PC-3 (cell line): ENCODE measurements around the gene DNM3. TPM values are rescaled to one million over a fixed set of nuclear protein-coding genes. Genes with fewer than 3 reads are reported as not detected.

Source experiments
- ATAC-seq: fragments of 200-7000 bp; cut with Tn5 transposase; 2 replicates; pipeline ENCODE4 v1.9.1; 2020; ENCODE audit warnings: mild to moderate bottlenecking, moderate library complexity
- BruUV-seq: library from RNA; stranded (reverse); fragments of 400-500 nt; replicated peaks from 2 replicates; lab custom pipeline; 2021; lab: Mats Ljungman, UMichigan
- CTCF ChIA-PET: fragments of 300-600 bp; sonication (Branson Sonifier 250); formaldehyde crosslinking; loops from one replicate; lab custom pipeline; 2022; ENCODE audit warnings: antibody characterized with exemption; lab: Charles Lee
- POLR2A ChIA-PET: fragments of 300-600 bp; sonication (Branson Sonifier 250); formaldehyde crosslinking; loops from one replicate; lab custom pipeline; 2022; ENCODE audit warnings: antibody characterized with exemption; ENCODE audit not compliant: unreplicated experiment; lab: Charles Lee
- DNase-seq: peaks from one replicate; pipeline ENCODE4 v3.0.0-alpha.2; 2015
- H2AFZ ChIP-seq: fragments of 300-600 bp; sonication (generic); 2 replicates; pipeline ENCODE4 v1.6.0; 2016; ENCODE audit warnings: antibody characterized with exemption, low read length
- H3F3A ChIP-seq: fragments of 300-600 bp; sonication (generic); one replicate; pipeline ENCODE4 v1.6.0; 2017; ENCODE audit warnings: antibody characterized with exemption, low read length, control low read depth, mild to moderate bottlenecking; ENCODE audit not compliant: unreplicated experiment
- H3K27ac ChIP-seq: fragments of 300-600 bp; sonication (generic); 2 replicates; pipeline ENCODE4 v1.5.1; 2016; ENCODE audit warnings: mild to moderate bottlenecking, low read length
- H3K27me3 ChIP-seq: fragments of 300-600 bp; sonication (generic); 2 replicates; pipeline ENCODE4 v1.6.1; 2016; ENCODE audit warnings: low read length, mixed read lengths
- H3K36me3 ChIP-seq: fragments of 300-600 bp; sonication (generic); 2 replicates; pipeline ENCODE4 v1.6.1; 2016; ENCODE audit warnings: low read depth, mixed run types, low read length, mixed read lengths
- H3K4me1 ChIP-seq: fragments of 300-600 bp; sonication (generic); 2 replicates; pipeline ENCODE4 v1.5.1; 2016; ENCODE audit warnings: low read length; ENCODE audit not compliant: insufficient read depth
- H3K4me2 ChIP-seq: fragments of 300-600 bp; sonication (generic); 2 replicates; pipeline ENCODE4 v1.6.0; 2016; ENCODE audit warnings: low read length
- H3K4me3 ChIP-seq: fragments of 300-600 bp; sonication (generic); 2 replicates; pipeline ENCODE4 v1.5.1; 2016; ENCODE audit warnings: mild to moderate bottlenecking, low read length, mixed read lengths
- H3K79me2 ChIP-seq: fragments of 300-600 bp; sonication (generic); 2 replicates; pipeline ENCODE4 v1.6.1; 2017; ENCODE audit warnings: low read length, mixed read lengths
- H3K9ac ChIP-seq: fragments of 300-600 bp; sonication (generic); 2 replicates; pipeline ENCODE4 v1.6.0; 2016; ENCODE audit warnings: mild to moderate bottlenecking, low read length
- H3K9me2 ChIP-seq: fragments of 300-600 bp; sonication (generic); replicated peaks from 2 replicates; pipeline ENCODE4 v1.6.1; 2016; ENCODE audit warnings: mixed run types, low read length, mixed read lengths
- H3K9me3 ChIP-seq: fragments of 300-600 bp; sonication (generic); 2 replicates; pipeline ENCODE4 v1.6.1; 2016; ENCODE audit warnings: low read length, mixed read lengths
- H4K20me1 ChIP-seq: fragments of 300-600 bp; sonication (generic); 2 replicates; pipeline ENCODE4 v1.6.1; 2016; ENCODE audit warnings: low read length, mixed read lengths
- EZH2 ChIP-seq: fragments of 300-600 bp; sonication (generic); IDR thresholded peaks from one replicate; pipeline ENCODE4 v1.6.1; 2017; ENCODE audit warnings: antibody characterized with exemption, mild to moderate bottlenecking, low read length; ENCODE audit not compliant: unreplicated experiment
- EZH2phosphoT487 ChIP-seq: fragments of 300-600 bp; sonication (generic); IDR thresholded peaks from 2 replicates; pipeline ENCODE4 v1.6.1; 2018; ENCODE audit warnings: mild to moderate bottlenecking, antibody characterized with exemption, low read length, borderline replicate concordance
- intact Hi-C: fragments of 100-400 bp; cut with micrococcal nuclease; formaldehyde crosslinking; loops from 2 replicates; pipeline ENCODE4 v1.9.0; 2023
- total RNA-seq: library from RNA; depleted of rRNA; stranded (reverse); fragments of >200 nt; gene quantifications from 2 replicates; pipeline ENCODE4 v1.2.3, GENCODE V29; 2014
- TF ChIP-seq, protein P1 (sequence below): fragments of 300-600 bp; sonication (generic); conservative IDR thresholded peaks from 2 replicates; pipeline ENCODE4 v1.5.1; 2017; ENCODE audit warnings: antibody characterized with exemption, low read depth, mild to moderate bottlenecking, low read length

Gene DNM3
- total RNA-seq, 1 experiment from 2014 or later: 0.98 TPM

- H3K9me3 ChIP-seq: no peaks in the 10 kb centered on the region
- CTCF ChIA-PET: no interaction called here
Measured at GRCh38 chr1:172350856-172351255, 509.6 kb downstream of the DNM3 start.

GRCh38 chr1:172351346-172351745 lies 510.0 kb downstream of the DNM3 start:
- Histone ChIP-seq H3K4me3 (no peak overlapping the region), H3K27ac (peak overlapping the region; percentile 82), H4K20me1 (no peaks in the 10 kb centered on the region), H3K9ac (no peak overlapping the region), H3K27me3 (no peaks in the 10 kb centered on the region), H3K4me2 (peak overlapping the region; percentile 59), H2AFZ (no peak overlapping the region), H3K9me3 (no peaks in the 10 kb centered on the region), H3K9me2 (no peaks in the 10 kb centered on the region), H3K79me2 (no peaks in the 10 kb centered on the region), H3F3A (peaks cover 5% of the 10 kb centered on the region), H3K4me1 (peaks cover 39% of the 10 kb centered on the region), H3K36me3 (no peaks in the 10 kb centered on the region)
- DNase-seq (no peak), ATAC-seq (no peak)
- TF ChIP-seq, protein P1, sequence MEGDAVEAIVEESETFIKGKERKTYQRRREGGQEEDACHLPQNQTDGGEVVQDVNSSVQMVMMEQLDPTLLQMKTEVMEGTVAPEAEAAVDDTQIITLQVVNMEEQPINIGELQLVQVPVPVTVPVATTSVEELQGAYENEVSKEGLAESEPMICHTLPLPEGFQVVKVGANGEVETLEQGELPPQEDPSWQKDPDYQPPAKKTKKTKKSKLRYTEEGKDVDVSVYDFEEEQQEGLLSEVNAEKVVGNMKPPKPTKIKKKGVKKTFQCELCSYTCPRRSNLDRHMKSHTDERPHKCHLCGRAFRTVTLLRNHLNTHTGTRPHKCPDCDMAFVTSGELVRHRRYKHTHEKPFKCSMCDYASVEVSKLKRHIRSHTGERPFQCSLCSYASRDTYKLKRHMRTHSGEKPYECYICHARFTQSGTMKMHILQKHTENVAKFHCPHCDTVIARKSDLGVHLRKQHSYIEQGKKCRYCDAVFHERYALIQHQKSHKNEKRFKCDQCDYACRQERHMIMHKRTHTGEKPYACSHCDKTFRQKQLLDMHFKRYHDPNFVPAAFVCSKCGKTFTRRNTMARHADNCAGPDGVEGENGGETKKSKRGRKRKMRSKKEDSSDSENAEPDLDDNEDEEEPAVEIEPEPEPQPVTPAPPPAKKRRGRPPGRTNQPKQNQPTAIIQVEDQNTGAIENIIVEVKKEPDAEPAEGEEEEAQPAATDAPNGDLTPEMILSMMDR: no peak
- TF ChIP-seq EZH2 (no peak), EZH2phosphoT487 (no peak)
- CTCF ChIA-PET: interaction anchor here (1.5 kb wide), 1 partner anchor 48 kb away, joined by 4 read pairs; no protein-coding TSS in a partner anchor
- BruUV-seq: no TSS peak
- POLR2A ChIA-PET: interaction anchor here (0.5 to 0.8 kb wide), 2 partner anchors 8 to 28 kb away, joined by 8 read pairs; no protein-coding TSS in a partner anchor
- intact Hi-C loops: no loop called here

More at GRCh38 chr1:172350856-172351255, 509.6 kb downstream of the DNM3 start:
- Histone ChIP-seq H2AFZ (0 out of 2 replicates have a peak overlapping the region, but pooled peaks have one; percentile 1), H3K9ac (no peak overlapping the region), H3K27me3 (no peaks in the 10 kb centered on the region), H3K4me3 (no peak overlapping the region), H3K4me1 (peaks cover 34% of the 10 kb centered on the region), H3F3A (peaks cover 5% of the 10 kb centered on the region), H3K9me2 (no peaks in the 10 kb centered on the region), H3K79me2 (no peaks in the 10 kb centered on the region), H3K27ac (peak overlapping the region; percentile 29), H4K20me1 (no peaks in the 10 kb centered on the region), H3K4me2 (0 out of 2 replicates have a peak overlapping the region, but pooled peaks have one; percentile 2), H3K36me3 (no peaks in the 10 kb centered on the region)
- peak; percentile 48 for DNase-seq
- BruUV-seq: no TSS peak
- intact Hi-C loops: no loop called here
- POLR2A ChIA-PET: interaction anchor here (0.8 kb wide), 1 partner anchor 9 kb away, joined by 8 read pairs; no protein-coding TSS in a partner anchor
- TF ChIP-seq EZH2 (no peak), EZH2phosphoT487 (no peak)
- TF ChIP-seq, protein P1: no peak
- peak; percentile 17; the same call in 1 of the 2 replicates for ATAC-seq

- Histone ChIP-seq H3K4me1 (peaks cover 43% of the 10 kb centered on the region), H3K4me2 (peak overlapping the region; percentile 59), H3F3A (peaks cover 5% of the 10 kb centered on the region), H3K9ac (peak overlapping the region; percentile 37), H4K20me1 (no peaks in the 10 kb centered on the region), H3K27ac (peak overlapping the region; percentile 82), H3K9me3 (no peaks in the 10 kb centered on the region), H3K36me3 (no peaks in the 10 kb centered on the region), H3K27me3 (no peaks in the 10 kb centered on the region), H3K9me2 (no peaks in the 10 kb centered on the region), H3K79me2 (no peaks in the 10 kb centered on the region), H3K4me3 (peak overlapping the region; percentile 34), H2AFZ (no peak overlapping the region)
- peak; percentile 94 for DNase-seq
- POLR2A ChIA-PET: interaction anchor here (0.5 to 0.8 kb wide), 2 partner anchors 8 to 29 kb away, joined by 8 read pairs; no protein-coding TSS in a partner anchor
- intact Hi-C loops: loop anchor here (1.0 kb wide), 1 partner anchor 8 kb away; no protein-coding TSS in a partner anchor
- TF ChIP-seq EZH2 (no peak), EZH2phosphoT487 (no peak)
- TF ChIP-seq, protein P1: no peak
- peak; percentile 51 for ATAC-seq
- CTCF ChIA-PET: interaction anchor here (1.5 kb wide), 1 partner anchor 48 kb away, joined by 4 read pairs; no protein-coding TSS in a partner anchor
- no TSS peak for BruUV-seq
Measured at GRCh38 chr1:172351754-172352161, 510.5 kb downstream of the DNM3 start.
